GM21528 (cell line): Measurements from ENCODE around the gene KCNJ16.
A peak's percentile ranks its signal among the peaks of the same experiment; 100 is the strongest.

Source experiments
- ATAC-seq: cut with Tn5 transposase; IDR thresholded peaks from one replicate; pipeline ENCODE4 v1.9.1; 2021; ENCODE audit warnings: mild to moderate bottlenecking, moderate library complexity; ENCODE audit not compliant: unreplicated experiment, low FRiP score

Gene KCNJ16

DNA sequence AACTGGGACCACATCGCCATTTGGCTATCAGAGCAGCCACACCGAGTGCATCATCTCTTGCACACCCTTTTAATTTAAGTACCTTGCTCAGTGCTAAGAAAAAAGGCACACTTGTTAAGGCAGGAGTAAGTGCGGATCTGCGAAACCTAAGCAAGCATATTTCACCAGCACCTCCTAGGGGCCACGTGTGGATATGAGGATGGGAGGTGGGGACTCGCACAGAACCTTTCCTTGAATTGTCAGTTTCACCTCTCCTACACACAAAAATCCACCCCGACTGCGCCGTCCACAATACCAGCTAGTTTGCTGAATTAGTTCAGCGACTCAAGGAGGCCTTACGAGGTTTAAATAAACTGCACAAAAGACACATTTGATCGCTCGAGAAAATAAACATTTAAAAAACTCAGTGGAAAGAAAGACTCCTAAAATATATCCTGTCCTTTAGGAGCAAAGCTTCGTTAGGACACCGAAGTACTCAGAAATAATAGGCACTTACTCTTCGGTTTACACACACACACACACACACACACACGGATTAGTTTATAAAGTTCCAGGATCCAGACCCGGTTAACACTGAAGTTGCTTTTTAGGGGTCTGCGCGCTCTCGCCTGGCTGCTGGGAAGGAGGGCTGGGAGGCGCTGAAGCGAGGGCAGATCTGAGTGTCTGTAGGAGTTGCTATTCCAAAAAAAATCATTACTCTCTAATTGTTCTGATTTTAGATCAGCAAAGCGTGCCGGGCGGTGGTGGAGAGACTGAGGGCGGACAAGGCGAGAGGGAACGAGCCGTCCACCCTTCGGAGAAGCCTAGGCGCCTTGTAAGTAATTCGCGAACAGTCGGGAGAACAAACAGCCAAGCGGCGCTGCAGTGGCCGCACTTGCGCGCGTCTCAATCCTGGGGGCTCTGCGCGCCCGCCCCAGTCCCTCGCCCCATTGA is 93.3 kb downstream of the KCNJ16 start:
- ATAC-seq = peak; percentile 17

GRCh38 chr17:70168977-70169708 is 94.1 kb downstream of the KCNJ16 start, which contains the start of gene KCNJ2:
Gene KCNJ2, plus strand, starts transcription at chr17:70169532. Its CDS starts 5,508 bp downstream, at chr17:70175040.
- peak; percentile 98 for ATAC-seq

DNA sequence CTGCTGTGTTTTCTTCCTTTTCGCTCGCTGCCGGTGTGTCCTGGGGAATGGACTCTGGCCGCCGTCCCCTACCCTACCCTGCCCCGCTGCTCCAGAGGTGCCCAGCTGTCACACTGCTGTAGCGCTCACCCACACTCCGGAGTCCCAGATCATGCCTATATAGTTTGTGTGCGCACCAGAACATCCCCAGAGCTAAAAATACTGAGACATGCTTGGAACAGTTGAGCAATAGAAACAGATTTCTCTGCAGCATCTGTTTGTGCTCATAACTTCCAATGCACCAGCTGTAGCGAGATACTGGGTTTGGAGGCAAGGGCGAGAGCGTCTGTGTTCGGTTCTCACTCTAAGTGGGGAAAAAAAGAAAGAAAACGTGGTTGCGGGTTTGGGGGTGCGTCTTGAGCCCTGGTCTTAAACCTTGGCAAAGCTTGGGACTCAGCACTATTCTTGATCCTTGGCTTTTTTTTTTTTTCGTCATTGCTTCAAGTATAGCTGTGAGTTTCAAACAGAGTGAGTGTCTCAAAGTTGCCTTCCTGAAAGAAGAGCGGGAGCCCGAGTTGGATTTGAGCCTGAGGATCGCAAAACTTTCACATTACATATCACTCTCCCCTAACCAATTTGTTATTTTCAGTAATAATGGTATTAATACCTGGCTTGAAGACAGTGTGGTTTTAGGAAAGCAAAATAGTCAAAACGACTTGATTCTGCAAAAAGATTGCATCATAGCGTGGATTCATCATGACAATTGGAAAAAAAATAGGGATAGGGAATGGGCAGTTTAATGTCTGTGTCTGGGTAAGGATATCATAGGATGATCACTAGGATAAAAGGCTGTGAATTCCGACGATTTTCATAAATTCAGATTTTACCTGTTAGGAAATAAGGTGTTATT is 94.9 kb downstream of the KCNJ16 start:
- ATAC-seq = no peak

GRCh38 chr17:70171159-70171558 is 96.1 kb downstream of the KCNJ16 start:
- ATAC-seq = no peak

DNA sequence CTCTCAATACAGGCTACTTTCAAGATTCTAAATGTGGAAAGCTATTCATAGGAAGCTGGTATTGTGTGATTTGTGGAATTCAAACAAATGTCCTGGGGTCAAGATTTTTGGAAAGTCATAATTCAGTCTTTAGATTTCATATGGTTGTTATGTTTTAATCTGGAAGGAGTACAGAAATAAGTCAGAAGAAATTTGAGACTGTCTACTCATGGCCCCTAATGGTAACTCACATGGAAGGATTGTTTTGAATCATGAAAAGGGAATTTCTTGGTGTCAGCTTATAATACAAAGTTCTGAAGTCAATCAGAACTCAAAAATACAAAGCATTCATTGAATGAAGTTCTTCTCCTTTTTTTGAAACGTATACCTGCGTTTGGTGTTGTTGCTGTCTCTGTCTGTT is 97.4 kb downstream of the KCNJ16 start:
- ATAC-seq = no peak

DNA sequence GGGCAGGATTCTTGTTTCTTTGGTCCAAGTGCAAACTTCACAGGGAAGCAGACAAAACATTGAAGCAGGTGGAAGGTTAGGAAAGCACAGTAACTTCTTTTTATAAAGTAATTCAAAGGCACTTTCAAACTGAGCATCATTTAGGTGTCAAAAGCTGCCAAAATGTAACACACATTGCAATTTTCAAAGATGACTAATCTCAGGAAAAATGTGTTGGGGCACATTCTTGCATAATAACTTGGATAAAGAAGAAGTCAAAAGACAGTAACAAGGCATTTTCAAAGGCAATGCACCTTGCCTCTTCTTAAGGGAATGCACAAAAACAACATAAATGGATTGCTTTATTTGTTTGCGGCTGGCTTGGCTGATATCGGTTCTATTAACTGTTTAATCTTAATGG is 97.9 kb downstream of the KCNJ16 start:
- no peak for ATAC-seq

DNA sequence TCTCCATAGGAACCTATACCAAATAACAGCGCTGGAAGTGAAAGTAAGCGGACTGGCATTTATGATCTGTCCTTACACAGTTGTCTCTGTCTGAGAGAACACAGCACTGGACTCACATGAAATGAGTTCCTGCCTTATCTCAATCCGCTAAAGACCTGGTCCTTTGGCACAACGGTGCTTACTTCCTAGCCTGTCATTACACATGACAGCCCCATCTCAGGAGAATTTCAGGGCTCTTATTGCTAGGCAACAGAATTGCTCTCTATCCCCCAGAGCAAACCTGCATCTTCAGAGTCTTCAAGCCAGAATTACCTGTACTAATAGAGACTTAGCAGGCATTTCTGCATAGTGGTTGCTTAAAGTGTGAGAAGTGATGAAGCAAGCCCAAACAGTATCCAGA is 98.7 kb downstream of the KCNJ16 start:
- ATAC-seq = no peak

GRCh38 chr17:70181376-70181775 is 106.4 kb downstream of the KCNJ16 start:
- ATAC-seq = no peak

DNA sequence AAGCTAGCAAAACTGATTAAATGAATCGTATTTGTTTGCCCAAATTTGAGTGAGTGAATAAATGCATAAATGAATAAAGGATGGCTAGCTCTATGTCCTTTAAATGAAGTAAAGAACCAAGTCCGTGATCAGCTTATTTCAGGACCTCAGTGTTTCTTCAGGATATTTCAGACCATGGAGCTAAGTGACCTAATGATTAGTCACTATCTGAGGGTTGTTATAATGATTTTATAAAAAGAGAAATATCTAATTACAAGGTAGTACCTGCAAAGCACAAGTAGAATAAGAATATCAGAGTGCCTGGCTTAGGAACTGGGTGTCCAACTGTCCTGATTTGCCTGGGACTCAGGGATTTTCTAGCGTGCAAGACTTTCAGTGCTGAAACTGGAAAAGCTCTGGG is 106.8 kb downstream of the KCNJ16 start:
- no peak for ATAC-seq

DNA sequence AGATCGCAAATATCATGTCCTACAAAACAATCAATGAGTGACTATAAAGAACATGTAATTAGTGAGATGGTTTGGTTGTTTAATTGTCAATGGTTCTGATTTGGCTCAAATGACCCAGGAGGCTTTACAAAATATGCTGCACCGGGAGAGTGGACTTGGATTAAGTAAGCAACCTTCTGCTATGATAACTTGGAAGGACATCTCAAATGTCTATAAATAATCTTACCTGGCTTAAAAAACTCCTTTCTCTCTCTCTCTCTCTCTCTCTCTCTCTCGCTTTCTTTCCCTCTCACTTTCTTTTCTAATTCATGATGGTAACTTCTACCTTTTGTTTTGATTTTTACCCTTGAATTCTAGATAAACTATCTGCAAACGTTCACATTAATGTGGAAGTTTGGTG is 108.5 kb downstream of the KCNJ16 start:
- no peak for ATAC-seq

DNA sequence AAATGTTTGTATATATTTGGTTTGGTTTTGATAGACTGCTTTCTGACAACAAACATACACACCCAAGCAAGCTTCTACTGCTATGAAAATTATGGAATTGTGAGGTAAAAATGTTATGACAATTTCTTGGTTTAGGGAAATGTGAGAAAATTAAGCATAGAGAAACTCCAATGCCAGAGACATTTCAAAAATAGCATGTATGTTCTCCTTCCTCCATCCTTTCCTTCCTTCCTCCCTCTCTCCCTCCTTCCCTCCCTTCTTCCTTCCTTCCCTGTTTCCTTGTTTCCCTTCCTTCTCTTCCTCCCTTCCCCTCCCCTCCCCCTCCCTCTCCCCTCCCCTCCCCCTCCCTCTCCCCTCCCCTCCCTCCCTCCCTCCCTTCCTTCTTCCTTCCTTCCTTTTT is 109.2 kb downstream of the KCNJ16 start:
- ATAC-seq = no peak

DNA sequence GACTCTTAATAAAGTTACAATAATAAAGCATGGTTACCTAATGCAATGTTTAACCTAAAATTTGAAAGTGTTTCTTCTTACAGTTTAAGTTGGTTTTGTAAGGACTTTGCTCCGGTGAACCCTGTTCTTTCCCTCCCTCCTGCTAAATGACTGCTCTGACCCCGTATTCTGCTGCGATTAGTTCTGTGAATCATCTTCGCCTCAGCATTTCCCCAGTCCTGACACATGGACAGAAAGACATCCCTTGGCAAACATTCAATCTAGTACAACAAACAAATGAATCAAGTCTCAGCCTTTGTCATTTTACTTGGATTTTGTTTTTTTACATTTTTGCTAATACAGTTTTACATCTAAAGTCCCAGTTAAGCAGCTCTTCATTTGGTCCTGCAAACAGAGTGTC is 109.7 kb downstream of the KCNJ16 start:
- ATAC-seq = no peak
